GM21381 (cell line): ENCODE results near the gene TIMM8A.
"Not testable (repeated sequence)": the region's sequence is repeated elsewhere in the genome, so short reads cannot be mapped to it uniquely, and the experiment has no call there.

Source experiments
- ATAC-seq: cut with Tn5 transposase; IDR thresholded peaks from one replicate; pipeline ENCODE4 v1.9.1; 2021; ENCODE audit warnings: mild to moderate bottlenecking, moderate library complexity; ENCODE audit not compliant: unreplicated experiment

Gene TIMM8A

GRCh38 chrX:101360390-101360789 is 11.8 kb upstream of the TIMM8A start:
- ATAC-seq = no peak

GRCh38 chrX:101359966-101360365 is 11.4 kb upstream of the TIMM8A start:
- ATAC-seq = no peak

DNA sequence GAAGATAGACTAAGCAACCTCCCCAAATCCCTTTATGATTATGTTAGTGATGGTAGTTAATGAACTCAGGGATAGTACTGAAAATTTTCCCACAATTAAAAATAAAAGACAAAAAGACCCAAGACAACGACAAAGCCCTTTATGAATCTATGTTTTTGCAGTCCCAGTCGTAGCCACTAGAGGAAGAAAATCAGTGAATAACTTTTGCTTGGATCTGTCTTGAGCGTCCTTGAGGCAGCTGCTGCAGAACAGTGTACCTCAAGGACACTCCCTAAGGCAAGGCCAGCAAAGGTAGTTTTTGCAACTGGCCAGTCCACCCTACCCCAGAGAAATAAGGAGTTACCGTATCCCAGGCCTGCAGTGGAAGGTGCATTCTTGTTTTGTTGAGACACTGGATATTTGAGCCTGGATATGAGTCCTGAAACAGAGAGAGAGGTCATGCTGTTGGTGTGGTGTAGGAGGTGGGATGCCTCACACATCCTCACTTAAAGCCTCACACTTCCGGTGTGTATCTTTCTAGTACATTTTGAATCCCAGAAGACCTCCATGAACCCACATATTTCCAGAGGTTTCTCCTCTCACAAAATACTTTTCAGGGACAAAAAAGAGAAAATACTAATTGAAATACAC is 8.7 kb upstream of the TIMM8A start:
- ATAC-seq = no peak

GRCh38 chrX:101349193-101349562 is 636 bp upstream of the TIMM8A start:
- no peak for ATAC-seq

DNA sequence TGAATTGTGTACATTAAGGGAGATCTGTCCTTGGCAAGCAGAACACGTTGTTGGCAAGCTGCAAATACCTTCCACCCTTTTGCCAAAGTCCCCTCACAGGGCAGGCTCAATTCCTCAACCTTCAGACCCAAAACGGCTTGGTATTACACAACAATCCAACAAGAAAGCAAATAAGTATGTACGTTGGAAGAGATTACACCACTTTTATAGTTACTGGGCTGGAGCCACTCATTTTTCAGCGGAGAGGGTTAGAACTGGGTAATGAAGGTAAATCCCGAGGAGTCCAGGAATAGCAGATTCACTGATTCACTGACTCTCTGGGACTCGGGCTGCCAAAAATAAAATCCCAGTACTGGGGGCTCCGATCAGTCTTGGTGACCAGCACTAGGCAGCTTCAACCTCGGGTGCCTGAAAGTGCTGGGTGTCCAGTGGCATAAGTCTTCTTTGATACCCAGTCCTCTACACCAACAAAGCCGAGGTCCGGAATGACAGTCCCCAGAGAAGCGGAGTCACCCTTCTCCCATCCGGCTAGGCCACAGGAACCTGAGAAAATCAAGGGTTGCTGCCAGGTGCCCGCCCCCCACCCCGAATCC is 587 bp downstream of the TIMM8A start:
- peak; percentile 3 for ATAC-seq

DNA sequence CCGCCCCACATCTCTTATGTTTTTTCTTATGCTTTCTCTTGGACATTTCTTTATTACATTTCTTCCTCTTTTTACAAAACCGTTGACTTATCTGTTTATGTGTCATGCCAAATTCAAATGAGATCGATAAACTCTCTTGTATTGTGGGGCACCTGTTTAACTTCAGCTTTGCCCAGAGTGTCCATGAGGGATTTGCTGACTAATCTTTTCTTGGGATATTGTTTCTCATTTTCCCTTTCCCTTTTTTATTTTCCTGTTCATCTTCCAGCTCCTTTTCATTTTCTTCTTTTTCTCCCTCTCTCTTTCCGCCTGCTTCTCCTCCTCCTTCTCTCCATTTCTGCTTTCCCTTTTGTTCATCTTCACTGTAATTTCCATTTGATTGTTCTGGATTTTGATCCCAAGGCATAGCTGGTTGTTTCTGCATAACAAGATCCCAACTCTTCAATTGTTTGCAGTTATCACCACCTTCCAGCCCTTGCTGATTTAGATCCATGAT is 10.7 kb downstream of the TIMM8A start:
- no peak for ATAC-seq

GRCh38 chrX:101334310-101334709 is 14.2 kb downstream of the TIMM8A start:
- not testable (repeated sequence) for ATAC-seq

DNA sequence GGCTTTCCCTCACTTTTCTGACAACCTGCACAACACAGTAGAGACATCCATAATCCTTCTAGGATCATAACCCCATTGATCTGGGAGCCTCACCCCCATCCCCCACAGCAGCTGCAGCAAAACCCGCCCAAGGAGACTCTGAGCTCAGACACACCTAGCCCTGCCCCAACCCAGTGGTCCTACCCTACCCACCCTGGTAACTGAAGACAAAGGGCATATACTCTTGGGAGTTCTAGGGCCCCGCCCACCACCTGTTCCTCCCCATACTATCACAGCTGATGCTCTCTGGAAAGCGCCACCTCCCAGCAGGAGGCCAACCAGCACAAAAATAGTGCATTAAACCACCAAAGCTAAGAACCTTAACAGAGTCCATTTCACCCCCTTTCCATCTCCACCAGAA is 21.9 kb downstream of the TIMM8A start:
- ATAC-seq = not testable (repeated sequence)

- no peak for ATAC-seq
These were observed 44.8 kb downstream of the TIMM8A start for GRCh38 chrX:101303790-101304189.
